Activated T-helper 17 cell treated with anti-CD3 and anti-CD28 coated beads, Interleukin-2, amount 50 U/mL, for 72 hours (primary cell): Measurements from ENCODE around the gene SLIT3. TPM values are rescaled to one million over a fixed set of nuclear protein-coding genes. Genes with fewer than 3 reads are reported as not detected.

ENCODE experiments used
- ATAC-seq: fragments of 150-1000 bp; cut with Tn5 transposase; replicated peaks from 2 replicates; pipeline ENCODE4 v1.10.0; 2021; ENCODE audit warnings: mild to moderate bottlenecking, moderate library complexity
- H3K27ac Mint-ChIP-seq: one replicate; pipeline ENCODE4 v1.8.0; 2022; ENCODE audit warnings: mixed read lengths
- H3K27me3 Mint-ChIP-seq: one replicate; pipeline ENCODE4 v1.8.0; 2022; ENCODE audit warnings: mixed read lengths
- H3K36me3 Mint-ChIP-seq: one replicate; pipeline ENCODE4 v1.8.0; 2022; ENCODE audit warnings: low read depth, mild to moderate bottlenecking, mixed read lengths
- H3K4me1 Mint-ChIP-seq: one replicate; pipeline ENCODE4 v1.8.0; 2022; ENCODE audit warnings: mixed read lengths
- H3K4me3 Mint-ChIP-seq: one replicate; pipeline ENCODE4 v1.8.0; 2022; ENCODE audit warnings: mild to moderate bottlenecking, mixed read lengths
- H3K9me3 Mint-ChIP-seq: one replicate; pipeline ENCODE4 v1.8.0; 2022; ENCODE audit warnings: mixed read lengths
- total RNA-seq, 2 donors: library from RNA; stranded (reverse); gene quantifications; one replicate each; pipeline ENCODE4 v1.2.3, GENCODE V29; 2022

The SLIT3 gene
- total RNA-seq, 2 donors from 2014 or later = 0.26 TPM; not detected in 1

DNA sequence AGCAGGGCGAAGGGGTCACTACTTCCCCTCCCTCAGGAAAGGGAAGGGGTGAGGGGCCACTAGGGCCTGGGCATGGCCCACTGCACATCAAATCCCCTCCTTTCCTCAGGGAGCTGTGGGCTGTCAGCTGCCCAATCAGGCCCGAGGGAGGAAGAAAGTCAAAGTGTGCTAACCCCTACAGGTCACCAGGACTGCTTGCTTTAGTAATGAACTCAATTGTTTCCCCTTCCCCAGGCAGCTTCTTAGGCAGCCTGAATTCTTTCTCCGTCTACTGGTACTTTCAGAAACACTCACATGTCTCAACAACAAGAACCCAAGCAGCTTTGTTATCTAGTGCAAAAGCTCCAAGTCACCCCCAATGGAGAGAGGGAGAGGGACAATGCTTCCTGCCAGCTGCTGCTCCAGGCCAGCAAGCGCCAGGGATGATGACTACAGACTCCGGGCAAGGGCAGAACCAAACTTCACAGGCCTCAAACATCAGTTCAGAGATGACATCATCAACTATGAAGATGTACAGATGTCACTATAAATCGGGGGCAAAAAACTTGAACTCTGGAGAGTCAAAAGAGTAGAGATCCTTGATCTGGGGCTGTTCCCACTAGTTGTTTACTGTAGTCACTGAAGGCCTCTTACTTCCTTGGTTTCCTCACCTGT lies 100.7 kb downstream of the SLIT3 start:
- H3K27me3 Mint-ChIP-seq = peaks cover 8% of the 10 kb centered on the region
- ATAC-seq = no peak
- H3K4me1 Mint-ChIP-seq = no peaks in the 10 kb centered on the region
- no peak overlapping the region for H3K27ac Mint-ChIP-seq
- H3K9me3 Mint-ChIP-seq = peaks cover 10% of the 10 kb centered on the region
- no peak overlapping the region for H3K4me3 Mint-ChIP-seq
- no peaks in the 10 kb centered on the region for H3K36me3 Mint-ChIP-seq

DNA sequence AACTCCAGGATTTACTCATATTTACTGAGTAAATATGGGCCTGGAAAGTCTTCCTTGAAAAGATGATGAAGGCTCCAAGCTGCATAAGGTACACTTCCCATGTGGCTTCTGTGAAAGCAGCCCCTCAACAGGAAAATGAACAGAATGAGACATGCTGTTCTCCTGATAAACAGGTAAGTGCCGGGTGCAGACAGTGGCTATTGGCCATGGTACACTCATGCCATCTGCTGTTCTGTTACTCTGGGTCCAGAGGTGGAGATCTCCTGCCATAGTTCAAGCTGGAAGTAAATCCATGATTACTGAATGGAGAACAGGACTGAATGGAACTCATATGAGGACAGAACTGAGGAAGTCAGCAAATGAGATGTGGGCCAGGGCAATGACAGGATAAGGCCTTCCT lies 103.6 kb downstream of the SLIT3 start:
- Mint-ChIP-seq H3K4me1 (no peaks in the 10 kb centered on the region), H3K4me3 (no peak overlapping the region), H3K9me3 (peaks cover 4% of the 10 kb centered on the region), H3K27me3 (peaks cover 3% of the 10 kb centered on the region), H3K36me3 (no peaks in the 10 kb centered on the region), H3K27ac (no peak overlapping the region)
- no peak for ATAC-seq

DNA sequence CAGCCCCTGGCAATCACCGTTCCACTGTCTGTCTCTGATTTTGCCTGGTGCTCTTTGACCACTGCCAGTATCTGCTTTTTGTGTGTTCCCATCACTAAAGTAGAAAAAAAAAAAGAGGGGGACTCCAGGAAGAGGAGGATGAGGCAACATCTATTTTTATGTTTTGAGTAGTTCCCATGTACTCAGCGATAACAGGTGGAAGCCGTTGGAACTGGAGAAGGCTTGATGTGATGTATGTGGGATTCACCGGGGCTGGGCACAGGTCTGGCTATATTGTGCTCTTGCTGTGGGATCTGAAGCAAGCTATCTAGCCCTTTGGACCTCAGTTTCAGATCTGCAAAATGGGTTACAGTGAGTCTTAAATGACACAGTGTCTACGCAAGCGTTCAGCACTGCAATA lies 104.9 kb downstream of the SLIT3 start:
- H3K27me3 Mint-ChIP-seq = peaks cover 3% of the 10 kb centered on the region
- no peak overlapping the region for H3K27ac Mint-ChIP-seq
- ATAC-seq = no peak
- no peak overlapping the region for H3K4me3 Mint-ChIP-seq
- H3K36me3 Mint-ChIP-seq = no peaks in the 10 kb centered on the region
- H3K9me3 Mint-ChIP-seq = no peaks in the 10 kb centered on the region
- H3K4me1 Mint-ChIP-seq = no peaks in the 10 kb centered on the region

DNA sequence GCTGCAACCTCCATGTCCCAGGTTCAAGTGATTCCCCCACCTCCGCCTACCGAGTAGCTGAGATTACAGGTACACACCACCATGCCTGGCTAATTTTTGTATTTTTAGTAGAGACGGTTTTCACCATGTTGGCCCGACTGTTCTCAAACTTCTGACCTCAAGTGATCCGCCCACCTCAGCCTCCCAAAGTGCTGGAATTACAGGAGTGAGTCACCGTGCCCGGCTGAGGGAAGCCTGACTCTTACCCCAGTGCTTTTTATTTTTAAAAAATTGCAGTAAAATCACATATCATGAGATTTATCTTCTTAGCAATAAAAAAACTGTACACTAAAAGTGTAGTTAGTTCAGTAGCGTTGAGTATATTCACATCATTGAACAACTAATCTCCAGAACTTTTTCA lies 105.3 kb downstream of the SLIT3 start:
- no peak overlapping the region for H3K27ac Mint-ChIP-seq
- no peaks in the 10 kb centered on the region for H3K9me3 Mint-ChIP-seq
- no peak for ATAC-seq
- H3K4me3 Mint-ChIP-seq = no peak overlapping the region
- peaks cover 3% of the 10 kb centered on the region for H3K27me3 Mint-ChIP-seq
- no peaks in the 10 kb centered on the region for H3K4me1 Mint-ChIP-seq
- H3K36me3 Mint-ChIP-seq = no peaks in the 10 kb centered on the region

DNA sequence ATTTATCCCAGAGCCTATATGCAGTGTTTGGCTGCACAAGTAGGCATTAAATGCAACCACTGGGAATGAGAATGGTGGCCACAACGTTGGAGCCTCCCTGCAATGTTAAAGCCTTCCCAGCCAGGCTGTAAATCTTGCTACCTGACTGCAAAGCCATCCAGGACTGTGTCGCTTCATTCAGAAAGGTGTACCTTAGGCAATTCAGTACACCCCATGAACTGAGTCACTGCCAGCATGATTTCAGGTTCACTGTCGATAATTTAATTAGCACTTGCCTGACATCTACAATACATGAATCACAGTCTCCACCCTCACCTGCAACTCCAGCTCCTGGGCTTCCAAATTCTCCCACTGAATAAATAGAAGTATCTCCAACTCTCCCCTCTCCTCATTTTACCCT lies 108.4 kb downstream of the SLIT3 start:
- Mint-ChIP-seq H3K27me3 (peaks cover 3% of the 10 kb centered on the region), H3K36me3 (no peaks in the 10 kb centered on the region), H3K27ac (no peak overlapping the region), H3K9me3 (no peaks in the 10 kb centered on the region), H3K4me1 (no peaks in the 10 kb centered on the region), H3K4me3 (no peak overlapping the region)
- ATAC-seq = no peak

DNA sequence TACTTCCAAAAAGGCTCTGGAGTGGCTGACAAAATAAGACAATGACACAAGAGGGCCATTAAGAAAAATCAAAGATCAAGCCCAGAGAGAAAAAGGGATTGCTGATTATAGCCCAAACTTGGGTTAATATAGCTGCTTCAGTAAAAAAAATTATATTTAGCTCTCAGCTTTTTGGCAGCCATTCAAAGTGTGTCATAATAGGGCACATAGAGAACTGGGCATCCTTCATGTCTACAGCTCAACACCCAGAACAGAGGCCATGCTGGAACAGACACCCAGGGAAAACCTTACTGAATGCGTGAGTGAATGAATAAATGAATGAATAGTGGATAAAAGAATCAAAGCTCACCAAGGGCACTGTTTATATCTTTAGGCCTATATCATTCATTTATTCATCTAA lies 110.1 kb downstream of the SLIT3 start:
- Mint-ChIP-seq H3K27me3 (peaks cover 3% of the 10 kb centered on the region), H3K4me1 (no peaks in the 10 kb centered on the region), H3K4me3 (no peak overlapping the region), H3K27ac (no peak overlapping the region), H3K36me3 (no peaks in the 10 kb centered on the region), H3K9me3 (no peaks in the 10 kb centered on the region)
- ATAC-seq = no peak

DNA sequence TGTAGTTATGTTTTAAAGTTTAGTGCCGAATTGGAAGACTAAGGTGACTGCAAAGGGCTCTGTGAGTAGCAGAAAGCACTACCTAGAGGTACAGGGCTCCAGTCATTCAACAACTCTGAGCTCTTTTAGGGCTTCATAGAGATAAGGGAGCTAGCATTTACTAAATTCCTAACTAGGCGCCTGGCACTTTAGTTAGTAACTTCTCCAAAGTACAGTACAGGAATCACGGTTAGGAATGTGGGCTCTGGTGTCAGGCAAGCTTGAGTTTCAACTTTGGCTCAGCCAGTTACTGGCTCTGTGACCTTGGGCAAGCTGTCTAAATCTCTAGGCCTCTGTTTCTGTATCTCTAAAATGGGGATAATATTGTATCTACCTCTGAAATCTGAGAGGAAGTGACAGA lies 115.3 kb downstream of the SLIT3 start:
- no peak for ATAC-seq
- Mint-ChIP-seq H3K9me3 (no peaks in the 10 kb centered on the region), H3K27ac (no peak overlapping the region), H3K36me3 (no peaks in the 10 kb centered on the region), H3K27me3 (no peaks in the 10 kb centered on the region), H3K4me1 (no peaks in the 10 kb centered on the region), H3K4me3 (no peak overlapping the region)

DNA sequence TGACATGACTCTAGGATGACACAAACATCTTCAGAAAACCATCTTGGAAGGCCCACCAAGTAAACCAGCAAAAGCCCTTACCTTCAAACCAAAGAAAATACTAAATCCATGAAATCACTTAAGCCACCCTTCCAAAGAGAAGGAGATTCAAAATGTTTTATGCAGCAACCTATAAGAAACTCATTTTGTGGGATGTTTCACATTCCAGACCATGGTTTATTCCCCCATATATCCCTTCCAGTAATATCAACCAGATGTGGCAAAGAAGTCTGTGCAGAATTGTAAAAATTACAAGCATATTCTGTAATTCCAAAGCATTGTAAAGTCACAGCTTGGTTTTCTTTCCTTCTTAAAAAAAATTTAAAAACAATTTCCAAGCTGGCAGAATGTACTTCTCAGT lies 117.4 kb downstream of the SLIT3 start:
- Mint-ChIP-seq H3K4me3 (no peak overlapping the region), H3K4me1 (no peaks in the 10 kb centered on the region), H3K36me3 (no peaks in the 10 kb centered on the region), H3K27me3 (no peaks in the 10 kb centered on the region), H3K27ac (no peak overlapping the region), H3K9me3 (no peaks in the 10 kb centered on the region)
- ATAC-seq = no peak

DNA sequence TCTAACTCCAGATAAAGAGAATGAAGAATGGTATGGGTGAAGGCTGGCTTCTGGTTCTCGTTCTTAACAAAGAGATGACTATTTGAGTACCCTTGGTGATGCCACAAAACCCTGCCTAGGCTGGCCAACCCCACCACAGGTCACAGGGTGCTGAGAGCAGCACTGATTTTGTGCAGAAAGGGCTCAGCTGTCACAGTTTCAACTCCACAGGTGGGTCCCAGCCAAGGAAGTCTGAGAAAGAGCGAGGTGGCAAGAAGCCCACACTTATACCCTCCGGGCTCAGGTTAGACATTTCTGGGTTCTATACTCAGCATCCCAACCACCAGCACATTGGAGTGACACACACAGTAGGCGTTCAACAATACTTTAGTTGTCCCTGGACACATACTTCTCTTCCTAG lies 118.1 kb downstream of the SLIT3 start:
- no peaks in the 10 kb centered on the region for H3K9me3 Mint-ChIP-seq
- no peaks in the 10 kb centered on the region for H3K4me1 Mint-ChIP-seq
- no peak overlapping the region for H3K27ac Mint-ChIP-seq
- no peak for ATAC-seq
- no peaks in the 10 kb centered on the region for H3K36me3 Mint-ChIP-seq
- H3K27me3 Mint-ChIP-seq = no peaks in the 10 kb centered on the region
- H3K4me3 Mint-ChIP-seq = no peak overlapping the region

DNA sequence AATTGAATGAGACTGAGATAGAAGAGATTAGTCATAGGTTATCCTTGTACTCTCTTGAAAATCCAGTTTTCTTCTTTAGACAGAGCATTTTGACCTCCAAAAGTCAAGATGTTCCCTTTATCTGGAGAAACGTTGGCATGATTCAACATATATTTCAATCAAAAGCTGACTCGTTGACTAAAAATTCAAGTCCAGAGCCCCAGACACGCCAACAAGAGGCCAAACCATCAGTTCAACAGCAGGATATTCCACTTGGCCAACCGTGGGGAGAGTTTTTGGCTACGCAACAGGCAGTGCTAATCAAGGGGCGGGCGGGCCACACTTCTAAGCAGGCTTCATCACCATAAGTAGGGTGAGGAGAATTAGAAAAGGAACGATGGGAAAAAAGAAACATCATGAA lies 119.1 kb downstream of the SLIT3 start:
- H3K27ac Mint-ChIP-seq = no peak overlapping the region
- H3K27me3 Mint-ChIP-seq = no peaks in the 10 kb centered on the region
- no peak overlapping the region for H3K4me3 Mint-ChIP-seq
- ATAC-seq = no peak
- H3K36me3 Mint-ChIP-seq = no peaks in the 10 kb centered on the region
- H3K9me3 Mint-ChIP-seq = no peaks in the 10 kb centered on the region
- H3K4me1 Mint-ChIP-seq = no peaks in the 10 kb centered on the region

DNA sequence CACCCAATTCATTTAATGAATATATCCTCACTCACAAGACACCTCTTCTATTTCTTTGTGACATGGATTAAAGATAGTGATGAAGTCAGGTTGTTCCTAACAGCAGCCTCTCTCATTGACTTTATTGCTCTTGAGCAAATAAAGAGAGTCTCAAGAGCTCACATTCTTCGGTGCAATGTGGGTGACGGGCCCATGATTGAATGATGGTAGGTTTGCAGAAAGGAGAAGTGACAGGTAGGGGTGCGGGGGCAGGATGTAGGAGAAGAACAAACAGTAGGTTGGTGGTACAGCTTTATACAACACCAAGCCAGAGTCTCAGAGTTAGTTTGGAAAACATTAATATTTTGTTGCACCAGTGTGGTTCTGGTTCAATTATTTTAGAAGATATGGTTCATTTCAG lies 122.2 kb downstream of the SLIT3 start:
- no peak for ATAC-seq
- H3K27me3 Mint-ChIP-seq = no peaks in the 10 kb centered on the region
- H3K27ac Mint-ChIP-seq = no peak overlapping the region
- no peaks in the 10 kb centered on the region for H3K9me3 Mint-ChIP-seq
- H3K4me1 Mint-ChIP-seq = no peaks in the 10 kb centered on the region
- H3K4me3 Mint-ChIP-seq = no peak overlapping the region
- no peaks in the 10 kb centered on the region for H3K36me3 Mint-ChIP-seq

DNA sequence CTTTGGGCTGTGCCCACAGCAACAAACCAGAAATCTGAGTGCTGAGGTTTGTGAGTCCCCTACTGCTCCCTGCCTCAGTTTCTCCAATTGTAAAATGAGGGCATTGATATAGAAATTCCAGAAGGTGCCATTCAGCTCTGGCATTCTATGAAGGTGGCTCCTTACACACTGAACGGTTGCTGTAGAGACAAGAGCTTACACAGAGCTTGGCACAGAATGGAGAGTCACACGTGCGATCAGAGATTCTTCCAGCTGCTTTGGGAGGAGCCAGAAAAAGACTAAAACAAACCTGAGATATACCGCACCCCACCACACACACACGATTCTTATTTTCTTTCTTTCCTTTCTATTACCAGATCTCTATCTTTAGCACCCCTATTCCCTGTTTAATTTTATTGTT lies 122.7 kb downstream of the SLIT3 start:
- ATAC-seq = no peak
- H3K27me3 Mint-ChIP-seq = no peaks in the 10 kb centered on the region
- H3K36me3 Mint-ChIP-seq = no peaks in the 10 kb centered on the region
- H3K4me3 Mint-ChIP-seq = no peak overlapping the region
- no peaks in the 10 kb centered on the region for H3K4me1 Mint-ChIP-seq
- H3K27ac Mint-ChIP-seq = no peak overlapping the region
- no peaks in the 10 kb centered on the region for H3K9me3 Mint-ChIP-seq

DNA sequence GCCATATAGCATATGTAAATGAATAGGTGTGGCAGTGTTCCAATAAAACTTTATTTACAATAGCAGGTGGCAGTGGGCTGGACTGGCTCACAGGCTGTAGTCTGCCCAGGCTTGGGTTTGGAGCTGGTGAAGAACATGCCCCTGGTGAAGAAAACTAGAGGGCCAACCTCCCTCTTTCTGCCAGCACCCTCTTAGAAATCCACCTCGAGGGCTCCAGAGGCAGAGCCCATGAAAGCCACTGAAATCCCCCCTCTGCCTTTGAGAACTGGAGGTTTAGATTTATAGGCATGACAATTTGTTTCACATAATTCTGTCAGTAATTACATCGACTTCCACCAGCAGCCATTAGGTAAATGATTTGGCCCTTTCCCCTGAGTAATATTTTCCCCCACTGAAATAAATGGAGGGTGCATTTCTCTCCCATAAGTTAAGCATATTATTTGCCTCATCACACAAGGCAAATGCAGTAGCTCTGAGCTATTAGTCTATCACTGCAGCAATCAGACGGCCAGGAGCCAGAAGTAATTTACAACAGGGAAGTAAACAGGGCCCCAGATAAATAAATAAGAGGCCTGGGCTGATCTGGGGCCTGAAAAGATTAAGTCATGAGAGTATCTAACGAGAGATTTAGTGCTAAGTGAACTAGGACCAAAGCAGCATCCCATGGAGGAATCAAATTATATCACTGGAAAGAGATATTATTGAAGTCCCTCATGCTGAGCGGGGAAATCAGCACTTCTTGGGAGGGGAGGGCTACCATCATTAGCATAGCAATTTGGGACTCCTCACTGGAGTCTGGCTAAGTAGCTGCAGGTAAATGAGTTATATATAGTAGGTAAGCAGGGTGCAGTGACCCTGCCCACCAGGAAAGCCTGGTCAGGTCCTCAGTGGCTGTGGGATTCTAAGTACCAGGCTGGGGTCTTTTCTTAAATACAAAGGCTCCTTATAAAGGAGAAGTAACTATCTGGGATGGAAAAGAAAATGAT lies 123.9 kb downstream of the SLIT3 start:
- Mint-ChIP-seq H3K9me3 (no peaks in the 10 kb centered on the region), H3K36me3 (no peaks in the 10 kb centered on the region), H3K27ac (no peak overlapping the region), H3K4me3 (no peak overlapping the region), H3K27me3 (no peaks in the 10 kb centered on the region), H3K4me1 (no peaks in the 10 kb centered on the region)
- no peak for ATAC-seq

DNA sequence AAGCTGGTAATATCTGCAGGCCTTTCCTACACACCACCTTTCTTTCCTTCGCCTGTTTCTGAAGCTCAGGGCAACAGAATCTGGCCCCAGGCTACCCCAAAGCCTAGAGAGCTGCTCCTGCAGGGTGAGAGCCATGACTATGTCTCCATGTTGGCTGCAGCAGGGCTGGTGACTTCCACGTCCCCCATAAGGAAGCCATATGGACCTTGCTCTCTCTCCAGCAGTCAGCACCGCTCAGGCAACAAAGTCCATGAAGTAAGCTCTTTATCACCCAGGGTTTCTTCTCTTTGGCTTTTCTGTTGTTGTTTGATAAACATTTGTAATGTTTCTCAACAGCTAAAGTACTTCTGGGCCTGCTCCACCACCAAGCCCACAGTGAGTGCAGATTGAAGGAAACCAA lies 125.2 kb downstream of the SLIT3 start:
- no peaks in the 10 kb centered on the region for H3K36me3 Mint-ChIP-seq
- H3K4me1 Mint-ChIP-seq = no peaks in the 10 kb centered on the region
- no peak for ATAC-seq
- H3K27ac Mint-ChIP-seq = no peak overlapping the region
- H3K9me3 Mint-ChIP-seq = no peaks in the 10 kb centered on the region
- H3K27me3 Mint-ChIP-seq = no peaks in the 10 kb centered on the region
- H3K4me3 Mint-ChIP-seq = no peak overlapping the region

DNA sequence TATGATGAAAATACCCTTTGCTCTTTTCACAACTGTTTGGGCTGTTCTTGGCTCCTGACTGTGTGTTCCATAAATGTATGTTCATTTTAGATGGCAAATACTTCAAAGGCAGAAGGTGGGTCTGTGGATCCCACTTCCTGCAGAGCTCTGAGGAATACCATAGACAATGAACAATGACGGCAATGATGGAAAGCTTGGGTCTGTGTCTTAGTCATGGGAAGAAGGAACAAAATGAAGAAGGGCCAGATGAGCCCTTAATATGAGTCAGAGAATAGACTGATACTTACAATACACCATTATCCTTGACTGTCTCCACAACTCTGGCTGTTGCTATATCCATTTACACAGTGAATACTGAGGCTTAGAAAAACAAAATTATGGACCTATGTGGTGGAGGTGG lies 126.0 kb downstream of the SLIT3 start:
- Mint-ChIP-seq H3K27me3 (no peaks in the 10 kb centered on the region), H3K4me1 (no peaks in the 10 kb centered on the region), H3K36me3 (no peaks in the 10 kb centered on the region), H3K27ac (no peak overlapping the region), H3K4me3 (no peak overlapping the region), H3K9me3 (no peaks in the 10 kb centered on the region)
- ATAC-seq = no peak
